Endothelial cell of umbilical vein (primary cell): ENCODE results near the gene MARCHF6. TPM values are rescaled to one million over a fixed set of nuclear protein-coding genes. Genes with fewer than 3 reads are reported as not detected.

Experiments used
- BruUV-seq: library from RNA; stranded (reverse); fragments of 400-500 nt; replicated peaks from 2 replicates; lab custom pipeline; 2021; lab: Mats Ljungman, UMichigan
- CTCF ChIA-PET: fragments of 300-600, 350-600 bp; sonication (Branson Sonifier 250); formaldehyde crosslinking; loops from one replicate; lab custom pipeline; 2021; ENCODE audit warnings: antibody characterized with exemption, inconsistent platforms; lab: Charles Lee
- POLR2A ChIA-PET: fragments of 300-600, 350-600 bp; sonication (Branson Sonifier 250); formaldehyde crosslinking; loops from one replicate; lab custom pipeline; 2021; ENCODE audit warnings: antibody characterized with exemption, inconsistent platforms; lab: Charles Lee
- DNase-seq: peaks from one replicate; pipeline ENCODE4 v3.0.0-alpha.2; 2011; ENCODE audit warnings: low read depth, low spot score
- FAIRE-seq: peaks from 2 replicates; lab custom pipeline; 2011; peaks lifted over from hg19 to GRCh38; lab: Jason Lieb, UNC
- H2AFZ ChIP-seq: 2 replicates; pipeline ENCODE4 v1.6.0; 2012; ENCODE audit warnings: low read depth, low read length, control low read depth, inconsistent platforms
- H3K27ac ChIP-seq: 2 replicates; pipeline ENCODE4 v1.5.1; 2011; ENCODE audit warnings: low read depth, mild to moderate bottlenecking, control low read depth, low read length, moderate library complexity; ENCODE audit not compliant: insufficient read depth
- H3K27me3 ChIP-seq, 2 experiments: 2 replicates each; pipeline versions ENCODE4 v1.6.0 to v1.6.1; 2011; ENCODE audit warnings: low read length in 2 of 2, mixed read lengths in 1 of 2; ENCODE audit not compliant: control insufficient read depth in 2 of 2, insufficient read depth in 2 of 2
- H3K36me3 ChIP-seq, 2 experiments: 2 replicates in 1 of 2; 3 replicates in 1 of 2; pipeline ENCODE4 v1.5.1; 2011; ENCODE audit warnings: low read length in 2 of 2, mild to moderate bottlenecking in 1 of 2, moderate library complexity in 1 of 2; ENCODE audit not compliant: control insufficient read depth in 2 of 2, insufficient read depth in 2 of 2; ENCODE audit errors: extremely low read depth in 1 of 2
- H3K4me1 ChIP-seq: 3 replicates; pipeline ENCODE4 v1.5.1; 2011; ENCODE audit warnings: mild to moderate bottlenecking, low read length; ENCODE audit not compliant: control insufficient read depth, insufficient read depth; ENCODE audit errors: extremely low read depth
- H3K4me2 ChIP-seq: 2 replicates; pipeline ENCODE4 v1.6.1; 2011; ENCODE audit warnings: low read length, control low read depth, mixed read lengths; ENCODE audit not compliant: insufficient read depth
- H3K4me3 ChIP-seq, 3 experiments: fragments of 200-600 bp in 1 of 3; sonication (generic), shearing (Covaris generic) in 1 of 3; replicated peaks in 1 of 3; 2 replicates each; pipeline ENCODE4 v1.5.1; 2011 to 2016; ENCODE audit warnings: control low read depth in 3 of 3, low read length in 3 of 3, mild to moderate bottlenecking in 2 of 3, inconsistent platforms in 1 of 3, low read depth in 1 of 3, moderate library complexity in 1 of 3; ENCODE audit not compliant: insufficient read depth in 1 of 3
- H3K79me2 ChIP-seq: 2 replicates; pipeline ENCODE4 v1.6.0; 2012; ENCODE audit warnings: low read length, inconsistent platforms; ENCODE audit not compliant: control insufficient read depth, insufficient read depth
- H3K9ac ChIP-seq: replicated peaks from 2 replicates; pipeline ENCODE3; 2011; ENCODE audit warnings: low read length, control low read depth; ENCODE audit not compliant: insufficient read depth; ENCODE audit errors: extremely low read depth
- H3K9me1 ChIP-seq: replicated peaks from 3 replicates; pipeline ENCODE4 v1.6.0; 2011; ENCODE audit warnings: mild to moderate bottlenecking, low read length; ENCODE audit not compliant: control insufficient read depth, insufficient read depth; ENCODE audit errors: extremely low read depth
- H3K9me3 ChIP-seq: replicated peaks from 2 replicates; pipeline ENCODE4 v1.5.1; 2012; ENCODE audit warnings: low read length, inconsistent platforms; ENCODE audit not compliant: control insufficient read depth, insufficient read depth
- H4K20me1 ChIP-seq: replicated peaks from 2 replicates; pipeline ENCODE3; 2011; ENCODE audit warnings: mild to moderate bottlenecking, low read length; ENCODE audit not compliant: control insufficient read depth, insufficient read depth; ENCODE audit errors: extremely low read depth
- EZH2 ChIP-seq: IDR thresholded peaks from 2 replicates; pipeline ENCODE4 v1.6.1; 2012; ENCODE audit warnings: borderline replicate concordance, low read depth, mild to moderate bottlenecking, moderate library complexity, low read length, inconsistent platforms; ENCODE audit not compliant: severe bottlenecking
- GATA2 ChIP-seq: IDR thresholded peaks from 2 replicates; pipeline ENCODE4 v1.7.0; 2011; ENCODE audit warnings: low read depth, mild to moderate bottlenecking, moderate library complexity, mixed read lengths, low read length; ENCODE audit not compliant: insufficient read length, insufficient read depth
- JUN ChIP-seq: IDR thresholded peaks from 2 replicates; pipeline ENCODE4 v1.6.1; 2011; ENCODE audit warnings: borderline replicate concordance, low read depth; ENCODE audit not compliant: insufficient read length, insufficient read depth
- MYC ChIP-seq: IDR thresholded peaks from one replicate; pipeline ENCODE4 v1.6.1; 2011; ENCODE audit warnings: mild to moderate bottlenecking, low read depth, low read length
- POLR2A ChIP-seq: IDR thresholded peaks from 2 replicates; pipeline ENCODE4 v1.6.1; 2012; ENCODE audit warnings: low read depth, mild to moderate bottlenecking, control low read depth, low read length
- POLR2AphosphoS5 ChIP-seq: IDR thresholded peaks from 2 replicates; pipeline ENCODE4 v1.6.1; 2012; ENCODE audit warnings: low read depth, mild to moderate bottlenecking, control low read depth, low read length, moderate library complexity; ENCODE audit not compliant: insufficient read depth
- dilution Hi-C: fragments of 300-500 bp; cut with MboI; formaldehyde crosslinking; loops from one replicate; pipeline ENCODE4 v1.15.0; 2019; ENCODE audit warnings: low sequenced_read_pairs; ENCODE audit not compliant: extremely low pct_ligation_motif_present
- intact Hi-C: fragments of 100-400 bp; cut with micrococcal nuclease; formaldehyde crosslinking; loops from one replicate; pipeline ENCODE4 v1.10.0; 2022
- polyA plus RNA-seq, 4 experiments: library from polyadenylated mRNA; depleted of rRNA in 3 of 4; stranded (reverse) in 3 of 4; unstranded in 1 of 4; fragments of >200 nt; gene quantifications; 2 replicates each; pipeline versions ENCODE4 v1.2.1 to v1.2.3, GENCODE V29; 2011 to 2012; ENCODE audit warnings: missing spikeins in 1 of 4
- total RNA-seq: library from RNA; stranded (reverse); gene quantifications from 2 replicates; pipeline ENCODE4 v1.2.3, GENCODE V29; 2021
- TF ChIP-seq, protein P1 (sequence below), 2 donors: IDR thresholded peaks; 1 replicate in 1 of 2; 2 replicates in 1 of 2; pipeline ENCODE4 v1.5.1; 2011; ENCODE audit warnings: low read length in 2 of 2, mild to moderate bottlenecking in 2 of 2, moderate library complexity in 2 of 2, control low read depth in 1 of 2, inconsistent platforms in 1 of 2, low read depth in 1 of 2; ENCODE audit not compliant: insufficient read depth in 1 of 2; ENCODE audit errors: extremely low read depth in 1 of 2

MARCHF6 gene
- total and polyA plus RNA-seq, 2 donors (not counting 3 experiments of a cell fraction or from before 2014, with no cell fraction given) = 108 to 112 TPM

DNA sequence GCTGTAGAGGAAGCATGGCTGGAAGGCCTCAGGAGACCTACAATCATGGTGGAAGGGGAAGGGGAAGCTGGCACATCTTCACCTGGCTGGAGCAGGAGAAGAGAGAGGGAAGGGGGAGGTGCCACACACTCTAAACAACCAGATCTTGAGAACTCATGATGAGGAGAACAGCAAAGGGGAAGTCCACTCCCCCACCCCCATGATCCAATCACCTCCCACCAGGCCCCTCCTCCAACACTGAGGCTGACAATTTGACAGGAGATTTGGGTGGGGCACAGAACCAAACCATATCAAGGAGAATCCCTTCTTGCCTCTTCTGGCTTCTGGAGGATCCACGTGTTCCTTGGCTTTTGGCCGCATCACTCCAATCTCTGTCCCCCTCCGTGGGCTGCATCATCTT lies 32.7 kb upstream of the MARCHF6 start:
- Histone ChIP-seq H3K9me1 (no peaks in the 10 kb centered on the region), H3K79me2 (no peaks in the 10 kb centered on the region), H3K9me3 (no peaks in the 10 kb centered on the region), H4K20me1 (no peaks in the 10 kb centered on the region), H3K27ac (no peak overlapping the region), H3K9ac (no peak overlapping the region), H3K4me1 (no peaks in the 10 kb centered on the region), H3K4me3 (no peak overlapping the region), H2AFZ (no peak overlapping the region), H3K4me2 (no peak overlapping the region), H3K36me3 (no peaks in the 10 kb centered on the region), H3K27me3 (peaks cover 0 to 4% of the 10 kb centered on the region in 2 experiments)
- ChIA-PET POLR2A (no interaction called here), CTCF (no interaction called here)
- DNase-seq = no peak
- no peak for FAIRE-seq
- dilution Hi-C loops (no loop called here), intact Hi-C loops (no loop called here)
- no TSS peak for BruUV-seq
- TF ChIP-seq MYC (no peak), POLR2AphosphoS5 (no peak)

DNA sequence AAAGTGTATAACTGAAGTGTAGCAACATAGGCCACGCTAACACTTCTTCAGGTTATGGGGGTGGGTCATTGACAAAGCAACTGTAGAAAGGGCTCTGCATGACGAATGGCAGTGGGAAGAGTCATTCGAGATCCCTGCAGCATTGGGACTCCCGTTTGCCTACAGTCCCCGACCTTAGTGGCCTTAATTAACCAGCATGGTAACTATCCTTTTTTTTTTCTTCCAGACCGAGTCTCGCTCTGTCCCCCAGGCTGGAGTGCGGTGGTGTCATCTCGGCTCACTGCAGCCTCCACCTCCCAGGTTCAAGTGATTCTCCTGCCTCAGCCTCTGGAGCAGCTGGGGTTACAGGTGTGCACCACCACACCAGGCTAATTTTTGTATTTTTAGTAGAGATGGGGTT lies 31.6 kb upstream of the MARCHF6 start:
- BruUV-seq = no TSS peak
- Histone ChIP-seq H2AFZ (no peak overlapping the region), H3K9me3 (no peaks in the 10 kb centered on the region), H3K9me1 (no peaks in the 10 kb centered on the region), H4K20me1 (no peaks in the 10 kb centered on the region), H3K36me3 (no peaks in the 10 kb centered on the region), H3K4me2 (no peak overlapping the region), H3K9ac (no peak overlapping the region), H3K79me2 (no peaks in the 10 kb centered on the region), H3K4me3 (no peak overlapping the region), H3K4me1 (no peaks in the 10 kb centered on the region), H3K27ac (no peak overlapping the region), H3K27me3 (peaks cover 0 to 4% of the 10 kb centered on the region in 2 experiments)
- no peak for DNase-seq
- ChIA-PET POLR2A (no interaction called here), CTCF (no interaction called here)
- TF ChIP-seq, protein P1, sequence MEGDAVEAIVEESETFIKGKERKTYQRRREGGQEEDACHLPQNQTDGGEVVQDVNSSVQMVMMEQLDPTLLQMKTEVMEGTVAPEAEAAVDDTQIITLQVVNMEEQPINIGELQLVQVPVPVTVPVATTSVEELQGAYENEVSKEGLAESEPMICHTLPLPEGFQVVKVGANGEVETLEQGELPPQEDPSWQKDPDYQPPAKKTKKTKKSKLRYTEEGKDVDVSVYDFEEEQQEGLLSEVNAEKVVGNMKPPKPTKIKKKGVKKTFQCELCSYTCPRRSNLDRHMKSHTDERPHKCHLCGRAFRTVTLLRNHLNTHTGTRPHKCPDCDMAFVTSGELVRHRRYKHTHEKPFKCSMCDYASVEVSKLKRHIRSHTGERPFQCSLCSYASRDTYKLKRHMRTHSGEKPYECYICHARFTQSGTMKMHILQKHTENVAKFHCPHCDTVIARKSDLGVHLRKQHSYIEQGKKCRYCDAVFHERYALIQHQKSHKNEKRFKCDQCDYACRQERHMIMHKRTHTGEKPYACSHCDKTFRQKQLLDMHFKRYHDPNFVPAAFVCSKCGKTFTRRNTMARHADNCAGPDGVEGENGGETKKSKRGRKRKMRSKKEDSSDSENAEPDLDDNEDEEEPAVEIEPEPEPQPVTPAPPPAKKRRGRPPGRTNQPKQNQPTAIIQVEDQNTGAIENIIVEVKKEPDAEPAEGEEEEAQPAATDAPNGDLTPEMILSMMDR (IDR thresholded peaks at IDR 0.05; ENCODE audit: extremely low read depth in 1 of 2, insufficient read depth in 1 of 2, low read depth in 1 of 2, low read length in 2 of 2) = no peak
- no peak for TF ChIP-seq POLR2A
- no peak for TF ChIP-seq GATA2
- no peak for TF ChIP-seq EZH2
- TF ChIP-seq JUN = no peak
- TF ChIP-seq POLR2AphosphoS5 = no peak
- TF ChIP-seq MYC = no peak
- dilution Hi-C loops (no loop called here), intact Hi-C loops (no loop called here)
- no peak for FAIRE-seq
